Loucy (cell line): ENCODE data around the gene AZGP1.

Experiments used
- EZH2phosphoT487 ChIP-seq: fragments of 200-600 bp; IDR thresholded peaks from 2 replicates; pipeline ENCODE4 v1.6.1; 2018; ENCODE audit warnings: antibody characterized with exemption, mild to moderate bottlenecking, moderate library complexity, borderline replicate concordance
- TF ChIP-seq, protein P1 (sequence below): fragments of 200-600 bp; sonication (generic); conservative IDR thresholded peaks from 2 replicates; pipeline ENCODE4 v1.5.1; 2014; ENCODE audit warnings: mild to moderate bottlenecking, antibody characterized with exemption, low read length

DNA sequence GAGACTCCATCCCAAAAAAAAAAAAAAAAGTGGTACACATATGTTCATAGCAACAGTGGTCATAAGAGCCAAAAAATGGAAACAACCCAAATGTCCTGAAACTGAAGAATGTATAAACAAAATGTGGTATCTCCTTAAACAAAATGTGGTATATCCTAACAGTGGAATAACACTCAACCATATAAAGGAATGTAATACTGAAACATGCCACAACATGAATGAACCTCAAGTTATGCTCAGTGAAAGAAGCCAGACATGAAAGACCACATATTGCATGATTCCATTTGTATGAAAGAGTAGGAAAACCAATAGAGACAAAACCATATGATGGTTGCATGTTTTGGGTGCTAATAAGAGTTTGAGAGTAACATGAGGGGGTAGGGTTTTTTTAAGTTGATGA, 49.5 kb downstream of the AZGP1 start:
- TF ChIP-seq, protein P1, sequence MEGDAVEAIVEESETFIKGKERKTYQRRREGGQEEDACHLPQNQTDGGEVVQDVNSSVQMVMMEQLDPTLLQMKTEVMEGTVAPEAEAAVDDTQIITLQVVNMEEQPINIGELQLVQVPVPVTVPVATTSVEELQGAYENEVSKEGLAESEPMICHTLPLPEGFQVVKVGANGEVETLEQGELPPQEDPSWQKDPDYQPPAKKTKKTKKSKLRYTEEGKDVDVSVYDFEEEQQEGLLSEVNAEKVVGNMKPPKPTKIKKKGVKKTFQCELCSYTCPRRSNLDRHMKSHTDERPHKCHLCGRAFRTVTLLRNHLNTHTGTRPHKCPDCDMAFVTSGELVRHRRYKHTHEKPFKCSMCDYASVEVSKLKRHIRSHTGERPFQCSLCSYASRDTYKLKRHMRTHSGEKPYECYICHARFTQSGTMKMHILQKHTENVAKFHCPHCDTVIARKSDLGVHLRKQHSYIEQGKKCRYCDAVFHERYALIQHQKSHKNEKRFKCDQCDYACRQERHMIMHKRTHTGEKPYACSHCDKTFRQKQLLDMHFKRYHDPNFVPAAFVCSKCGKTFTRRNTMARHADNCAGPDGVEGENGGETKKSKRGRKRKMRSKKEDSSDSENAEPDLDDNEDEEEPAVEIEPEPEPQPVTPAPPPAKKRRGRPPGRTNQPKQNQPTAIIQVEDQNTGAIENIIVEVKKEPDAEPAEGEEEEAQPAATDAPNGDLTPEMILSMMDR: no peak
- TF ChIP-seq EZH2phosphoT487: no peak
